HEK293 (cell line): ENCODE results near the gene CHRM4.

Experiments
- CTCF ChIA-PET: fragments of 350-600 bp; formaldehyde crosslinking; extraction: SDS; loops from one replicate; lab custom pipeline; 2021; ENCODE audit warnings: antibody characterized with exemption; lab: Yijun Ruan, JAX
- POLR2A ChIA-PET: fragments of 300-600 bp; formaldehyde crosslinking; extraction: SDS; loops from one replicate; lab custom pipeline; 2020; ENCODE audit warnings: antibody characterized with exemption, inconsistent platforms; lab: Yijun Ruan, JAX
- H3K27ac ChIP-seq: fragments of 200-500 bp; sonication (Bioruptor generic); 2 replicates; pipeline ENCODE4 v1.5.1; 2014; ENCODE audit warnings: low read depth, low read length, control low read depth, inconsistent platforms; ENCODE audit errors: extremely low read depth
- H3K36me3 ChIP-seq, 2 experiments: fragments of 200-500 bp in 1 of 2; sonication (Bioruptor generic) in 1 of 2; 1 replicate in 1 of 2; 2 replicates in 1 of 2; pipeline ENCODE4 v1.5.1; 2014 to 2017; ENCODE audit warnings: inconsistent platforms in 2 of 2, low read length in 2 of 2; ENCODE audit not compliant: control insufficient read depth in 2 of 2, insufficient read depth in 1 of 2
- H3K4me1 ChIP-seq: fragments of 200-500 bp; sonication (Bioruptor generic); 2 replicates; pipeline ENCODE4 v1.5.1; 2014; ENCODE audit warnings: mild to moderate bottlenecking, low read length, inconsistent platforms; ENCODE audit not compliant: control insufficient read depth, insufficient read depth
- H3K4me3 ChIP-seq: 2 replicates; pipeline ENCODE4 v1.5.1; 2011; ENCODE audit warnings: low read depth, mild to moderate bottlenecking, control low read depth, low read length, moderate library complexity
- H3K9me3 ChIP-seq: fragments of 200-500 bp; sonication (Bioruptor generic); 2 replicates; pipeline ENCODE4 v1.5.1; 2014; ENCODE audit warnings: low read depth, low read length, inconsistent platforms; ENCODE audit not compliant: control insufficient read depth, insufficient read depth
- AEBP2 ChIP-seq: fragments of 450-650 bp; formaldehyde crosslinking; IDR thresholded peaks from 2 replicates; pipeline ENCODE4 v1.5.1; 2016; ENCODE audit warnings: missing biosample characterization, missing genetic modification characterization, borderline replicate concordance
- ATF2 ChIP-seq: fragments of 450-650 bp; formaldehyde crosslinking; IDR thresholded peaks from 2 replicates; pipeline ENCODE4 v1.5.1; 2016; ENCODE audit warnings: missing biosample characterization, missing genetic modification characterization, low read depth
- HOXA7 ChIP-seq: sonication (generic); formaldehyde crosslinking; IDR thresholded peaks from 2 replicates; pipeline ENCODE4 v1.8.1; 2022; ENCODE audit warnings: missing genetic modification reagents, borderline replicate concordance
- KLF1 ChIP-seq: fragments of 450-650 bp; formaldehyde crosslinking; IDR thresholded peaks from 2 replicates; pipeline ENCODE4 v1.5.1; 2016; ENCODE audit warnings: missing biosample characterization, missing genetic modification characterization
- PATZ1 ChIP-seq: fragments of 450-650 bp; formaldehyde crosslinking; IDR thresholded peaks from 2 replicates; pipeline ENCODE4 v1.5.1; 2016; ENCODE audit warnings: missing biosample characterization, missing genetic modification characterization
- SP2 ChIP-seq: fragments of 450-650 bp; formaldehyde crosslinking; IDR thresholded peaks from 2 replicates; pipeline ENCODE4 v1.5.1; 2016; ENCODE audit warnings: missing biosample characterization, missing genetic modification characterization
- ZNF133 ChIP-seq: fragments of 450-650 bp; formaldehyde crosslinking; IDR thresholded peaks from 2 replicates; pipeline ENCODE4 v1.5.1; 2016; ENCODE audit warnings: missing biosample characterization, missing genetic modification characterization
- ZNF221 ChIP-seq: fragments of 450-650 bp; formaldehyde crosslinking; IDR thresholded peaks from 2 replicates; pipeline ENCODE4 v1.5.1; 2017; ENCODE audit warnings: missing biosample characterization, missing genetic modification characterization, borderline replicate concordance
- ZNF26 ChIP-seq: fragments of 450-650 bp; formaldehyde crosslinking; IDR thresholded peaks from 2 replicates; pipeline ENCODE4 v1.5.1; 2016; ENCODE audit warnings: missing biosample characterization, missing genetic modification characterization
- ZNF404 ChIP-seq: fragments of 450-650 bp; formaldehyde crosslinking; IDR thresholded peaks from 2 replicates; pipeline ENCODE4 v1.5.1; 2017; ENCODE audit warnings: missing biosample characterization, missing genetic modification characterization
- ZNF513 ChIP-seq: fragments of 450-650 bp; IDR thresholded peaks from 2 replicates; pipeline ENCODE4 v1.5.1; 2018; ENCODE audit warnings: missing biosample characterization, missing genetic modification characterization
- ZNF670 ChIP-seq: fragments of 450-650 bp; formaldehyde crosslinking; IDR thresholded peaks from 2 replicates; pipeline ENCODE4 v1.5.1; 2016; ENCODE audit warnings: missing biosample characterization, missing genetic modification characterization, low read depth
- ZNF76 ChIP-seq: fragments of 450-650 bp; formaldehyde crosslinking; IDR thresholded peaks from 2 replicates; pipeline ENCODE4; 2016; ENCODE audit warnings: low read depth, missing biosample characterization, missing genetic modification characterization, borderline replicate concordance
- ZSCAN5A ChIP-seq: fragments of 450-650 bp; formaldehyde crosslinking; IDR thresholded peaks from 2 replicates; pipeline ENCODE4 v1.5.1; 2016; ENCODE audit warnings: missing biosample characterization, missing genetic modification characterization
- ZXDB ChIP-seq: fragments of 450-650 bp; formaldehyde crosslinking; IDR thresholded peaks from 2 replicates; pipeline ENCODE4 v1.5.1; 2016; ENCODE audit warnings: missing biosample characterization, missing genetic modification characterization

The CHRM4 gene

GRCh38 chr11:46361283-46362155 is 30.1 kb downstream of the CHRM4 start (continued):
- TF ChIP-seq ZNF513 (no peak), ZNF133 (tag by site-specific recombination) (no peak), ZNF221 (tag by site-specific recombination) (no peak), SP2 (peak; percentile 58), PATZ1 (peak; percentile 45; the same call in 1 of the 2 replicates), ZXDB (tag by site-specific recombination) (no peak), ZNF26 (tag by site-specific recombination) (no peak), ZNF404 (tag by site-specific recombination) (no peak), ZNF76 (tag by site-specific recombination) (peak; percentile 51; the same call in 1 of the 2 replicates)

DNA sequence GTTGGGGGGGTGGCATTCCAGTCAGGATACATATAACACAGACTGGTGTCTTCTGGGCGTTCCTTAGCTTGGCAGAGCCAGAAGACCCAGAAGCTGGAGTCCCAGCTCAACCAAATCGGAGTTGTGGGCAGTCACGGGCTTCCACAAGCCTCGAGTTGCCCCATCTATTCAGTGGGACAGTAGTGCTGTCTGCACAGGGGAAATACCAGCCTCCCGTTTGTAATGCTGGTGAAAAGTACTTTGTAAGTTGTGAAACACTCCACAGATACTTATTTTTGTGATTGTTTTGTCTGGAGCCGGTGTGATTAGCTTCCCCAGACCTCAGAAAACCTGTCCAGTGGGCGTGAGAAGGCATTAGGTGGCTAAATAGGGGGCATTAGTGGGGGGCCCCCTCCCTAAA is 30.7 kb downstream of the CHRM4 start:
- Histone ChIP-seq H3K4me1 (peaks cover 9% of the 10 kb centered on the region), H3K36me3 (peaks cover 0 to 10% of the 10 kb centered on the region in 2 experiments; a peak in 1 of 3 replicates), H3K9me3 (no peaks in the 10 kb centered on the region), H3K4me3 (no peak overlapping the region), H3K27ac (no peak overlapping the region)
- POLR2A ChIA-PET, result interaction anchor here (0.7 to 1.3 kb wide), 5 partner anchors 8 to 506 kb away, joined by 3 to 7 read pairs (median 4); no protein-coding TSS in a partner anchor
- CTCF ChIA-PET, result interaction anchor here (0.5 to 3.3 kb wide), 9 partner anchors 8 to 122 kb away, joined by 3 to 26 read pairs (median 3); partner anchors contain the start of gene CHRM4
- TF ChIP-seq ZSCAN5A (tag by site-specific recombination), result no peak
- TF ChIP-seq ZNF26 (tag by site-specific recombination), result no peak
- no peak for TF ChIP-seq HOXA7 (CRISPR knock-in tag)
- TF ChIP-seq ATF2 (tag by site-specific recombination), result no peak
- no peak for TF ChIP-seq KLF1
- no peak for TF ChIP-seq ZNF670
- no peak for TF ChIP-seq AEBP2 (tag by site-specific recombination)
